ENCODE data around the gene PIWIL4.
A peak's percentile ranks its signal among the peaks of the same experiment; 100 is the strongest.

PIWIL4 gene

GRCh38 chr11:94567181-94567670 is at the start of gene PIWIL4:
TSS of gene PIWIL4 (plus strand) at chr11:94567368. CDS start at chr11:94567519, 151 bp downstream.
- ChIA-PET POLR2A (ENCODE audit: low non-redundant PET) (no interaction called here), CTCF (no interaction called here)
- no peak within 1 kb of the TSS for H3K27ac ChIP-seq
- no peak for TF ChIP-seq CTCF (conservative IDR thresholded peaks at IDR 0.05; ENCODE audit: low read depth)
- no peak for DNase-seq (ENCODE audit: low spot score)

GRCh38 chr11:94518300-94518699 is 48.9 kb upstream of the PIWIL4 start:
- ChIA-PET CTCF (interaction anchor here (0.6 to 1.0 kb wide), 3 partner anchors 33 to 89 kb away, joined by 3 read pairs; no protein-coding TSS in a partner anchor), POLR2A (ENCODE audit: low non-redundant PET) (no interaction called here)
- no peak overlapping the region for H3K27ac ChIP-seq
- DNase-seq (ENCODE audit: low spot score) = no peak
- TF ChIP-seq CTCF (conservative IDR thresholded peaks at IDR 0.05; ENCODE audit: low read depth) = no peak

GRCh38 chr11:94519478-94520084 is 47.6 kb upstream of the PIWIL4 start:
- H3K27ac ChIP-seq = no peak overlapping the region
- ChIA-PET CTCF (interaction anchor here (0.6 to 1.0 kb wide), 6 partner anchors 20 to 624 kb away, joined by 3 to 4 read pairs (median 3); no protein-coding TSS in a partner anchor), POLR2A (ENCODE audit: low non-redundant PET) (interaction anchor here (0.6 kb wide), 1 partner anchor 779 kb away, joined by 3 read pairs; no protein-coding TSS in a partner anchor)
- DNase-seq (ENCODE audit: low spot score) = peak; percentile 30
- TF ChIP-seq CTCF (conservative IDR thresholded peaks at IDR 0.05; ENCODE audit: low read depth) = peak; percentile 83

GRCh38 chr11:94521684-94522083 is 45.5 kb upstream of the PIWIL4 start:
- TF ChIP-seq CTCF (conservative IDR thresholded peaks at IDR 0.05; ENCODE audit: low read depth) = no peak
- POLR2A ChIA-PET (ENCODE audit: low non-redundant PET) = no interaction called here

GRCh38 chr11:94524341-94524740 is 42.8 kb upstream of the PIWIL4 start:
- POLR2A ChIA-PET (ENCODE audit: low non-redundant PET) = no interaction called here
- no peak overlapping the region for H3K27ac ChIP-seq
- no peak for TF ChIP-seq CTCF (conservative IDR thresholded peaks at IDR 0.05; ENCODE audit: low read depth)
- no peak for DNase-seq (ENCODE audit: low spot score)
- CTCF ChIA-PET = interaction anchor here (0.6 to 0.7 kb wide), 2 partner anchors 72 to 88 kb away, joined by 3 read pairs; no protein-coding TSS in a partner anchor

More at GRCh38 chr11:94521684-94522083, 45.5 kb upstream of the PIWIL4 start:
- CTCF ChIA-PET = interaction anchor here (0.5 to 1.3 kb wide), 3 partner anchors 74 to 626 kb away, joined by 4 to 6 read pairs (median 5); no protein-coding TSS in a partner anchor
- H3K27ac ChIP-seq = no peak overlapping the region
- no peak for DNase-seq (ENCODE audit: low spot score)

- no peak for TF ChIP-seq CTCF (conservative IDR thresholded peaks at IDR 0.05; ENCODE audit: low read depth)
- ChIA-PET CTCF (interaction anchor here (0.6 to 1.5 kb wide), 2 partner anchors 37 to 40 kb away, joined by 3 to 4 read pairs; no protein-coding TSS in a partner anchor), POLR2A (ENCODE audit: low non-redundant PET) (interaction anchor here (0.8 kb wide), 1 partner anchor 18 kb away, joined by 3 read pairs; the partner anchor contains the start of gene FUT4)
- H3K27ac ChIP-seq = no peak overlapping the region
- DNase-seq (ENCODE audit: low spot score) = no peak
Observed at GRCh38 chr11:94525546-94526324, 41.4 kb upstream of the PIWIL4 start.

Measured in RWPE1 (cell line).